Karpas-422 (cell line): ENCODE measurements around the gene WRAP53. TPM values are rescaled to one million over a fixed set of nuclear protein-coding genes. Genes with fewer than 3 reads are reported as not detected.

ENCODE experiments used
- DNase-seq: peaks from one replicate; pipeline ENCODE4 v3.0.0-alpha.2; 2015
- H2AFZ ChIP-seq: fragments of 200-600 bp; sonication (generic); 2 replicates; pipeline ENCODE4 v1.6.1; 2014; ENCODE audit warnings: antibody characterized with exemption, low read length, mixed read lengths
- H3K27ac ChIP-seq: fragments of 200-600 bp; sonication (generic); 2 replicates; pipeline ENCODE4 v1.5.1; 2014; ENCODE audit warnings: mild to moderate bottlenecking, low read length, moderate library complexity
- H3K27me3 ChIP-seq: fragments of 200-600 bp; sonication (generic); 2 replicates; pipeline ENCODE4 v1.6.1; 2014; ENCODE audit warnings: low read length, mixed read lengths
- H3K36me3 ChIP-seq: fragments of 200-600 bp; sonication (generic); 2 replicates; pipeline ENCODE4 v1.6.1; 2014; ENCODE audit warnings: low read length, mixed read lengths; ENCODE audit not compliant: insufficient read depth
- H3K4me1 ChIP-seq: fragments of 200-600 bp; sonication (generic); 2 replicates; pipeline ENCODE4 v1.6.1; 2014; ENCODE audit warnings: mild to moderate bottlenecking, low read length, mixed read lengths
- H3K4me2 ChIP-seq: fragments of 200-600 bp; sonication (generic); 2 replicates; pipeline ENCODE4 v1.6.1; 2014; ENCODE audit warnings: low read length, low read depth, mild to moderate bottlenecking; ENCODE audit not compliant: poor library complexity, severe bottlenecking
- H3K4me3 ChIP-seq: fragments of 200-600 bp; sonication (generic); 2 replicates; pipeline ENCODE4 v1.5.1; 2014; ENCODE audit warnings: mild to moderate bottlenecking, antibody characterized with exemption, low read length, mixed read lengths
- H3K79me2 ChIP-seq: fragments of 200-600 bp; sonication (generic); 2 replicates; pipeline ENCODE4 v1.6.1; 2014; ENCODE audit warnings: mild to moderate bottlenecking, low read length, mixed read lengths
- H3K9ac ChIP-seq: fragments of 200-600 bp; sonication (generic); 2 replicates; pipeline ENCODE4 v1.6.0; 2014; ENCODE audit warnings: low read length
- H3K9me2 ChIP-seq: fragments of 200-600 bp; sonication (generic), shearing (Covaris generic); replicated peaks from 2 replicates; pipeline ENCODE4 v1.6.0; 2014; ENCODE audit warnings: mild to moderate bottlenecking, low read length, moderate library complexity; ENCODE audit not compliant: insufficient read depth
- H3K9me3 ChIP-seq: fragments of 300-700, 200-600 bp; sonication (generic); 2 replicates; pipeline ENCODE4 v1.6.1; 2014; ENCODE audit warnings: low read length, mixed read lengths
- H4K20me1 ChIP-seq: fragments of 200-600 bp; sonication (generic); 2 replicates; pipeline ENCODE4 v1.6.1; 2014; ENCODE audit warnings: mild to moderate bottlenecking, antibody characterized with exemption, low read length, low read depth; ENCODE audit not compliant: insufficient read depth
- total RNA-seq: library from RNA; depleted of rRNA; stranded (reverse); fragments of >200 nt; shearing (Covaris generic); gene quantifications from 2 replicates; pipeline ENCODE4 v1.2.3, GENCODE V29; 2014; ENCODE audit warnings: low replicate concordance

Gene WRAP53
- total RNA-seq, 1 experiment from 2014 or later, result 10.4 TPM

DNA sequence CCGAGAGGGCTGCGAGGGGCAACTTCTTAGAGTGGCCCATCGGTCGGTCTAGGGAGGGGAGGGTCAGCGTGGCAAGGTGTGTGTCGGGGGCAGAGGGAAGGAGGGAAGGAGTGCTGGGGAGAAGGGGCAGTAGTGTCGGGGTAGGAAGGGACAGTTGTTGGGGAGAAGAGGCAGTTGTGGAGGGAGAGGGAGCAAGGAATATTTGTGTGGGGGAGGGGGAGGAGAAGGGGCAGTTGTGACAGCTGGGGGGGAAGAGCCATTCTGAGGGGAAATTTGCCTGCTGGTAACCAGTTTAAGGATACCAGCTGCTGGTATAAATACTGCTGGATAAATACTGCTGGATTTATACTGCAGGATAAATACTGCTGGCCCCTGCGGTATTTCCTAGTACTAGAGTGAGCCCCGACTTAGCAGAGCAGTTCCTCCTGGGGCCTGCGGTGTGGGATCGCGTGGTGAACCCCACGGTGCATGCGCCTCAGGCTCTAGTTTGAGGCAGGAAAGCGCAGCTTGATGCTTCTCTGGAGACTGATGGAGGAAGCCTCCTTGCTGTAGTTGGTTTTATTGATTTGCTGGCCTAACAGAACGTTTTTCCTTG lies 29.6 kb downstream of the WRAP53 start:
- H3K27me3 ChIP-seq, result no peaks in the 10 kb centered on the region
- H3K4me2 ChIP-seq, result peak overlapping the region; percentile 86
- peak overlapping the region; percentile 68 for H3K4me3 ChIP-seq
- H2AFZ ChIP-seq, result no peak overlapping the region
- H3K27ac ChIP-seq, result no peak overlapping the region
- no peaks in the 10 kb centered on the region for H3K36me3 ChIP-seq
- peak overlapping the region; percentile 64 for H3K9ac ChIP-seq
- H3K79me2 ChIP-seq, result no peaks in the 10 kb centered on the region
- no peaks in the 10 kb centered on the region for H3K9me2 ChIP-seq
- H3K9me3 ChIP-seq, result no peaks in the 10 kb centered on the region
- DNase-seq, result no peak
- peaks cover 17% of the 10 kb centered on the region for H3K4me1 ChIP-seq
- H4K20me1 ChIP-seq, result no peaks in the 10 kb centered on the region

DNA sequence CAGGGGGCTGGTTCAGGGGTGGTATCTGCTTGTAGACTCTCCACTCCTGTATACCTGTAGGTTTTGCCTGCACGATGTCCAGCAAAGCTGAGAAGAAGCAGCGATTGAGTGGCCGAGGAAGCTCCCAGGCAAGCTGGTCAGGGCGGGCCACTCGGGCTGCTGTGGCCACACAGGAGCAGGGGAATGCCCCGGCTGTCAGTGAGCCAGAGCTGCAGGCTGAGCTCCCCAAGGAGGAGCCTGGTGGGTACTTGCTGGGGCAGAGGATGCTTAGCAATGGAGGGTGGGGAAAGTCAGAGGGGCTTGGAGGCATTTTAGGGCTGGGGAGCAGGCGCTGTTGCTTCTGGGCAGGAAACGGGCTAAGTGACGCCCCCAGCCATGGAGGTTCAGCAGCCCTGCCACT lies 31.4 kb downstream of the WRAP53 start:
- H3K9me3 ChIP-seq, result no peaks in the 10 kb centered on the region
- no peaks in the 10 kb centered on the region for H3K9me2 ChIP-seq
- DNase-seq, result no peak
- no peak overlapping the region for H3K4me2 ChIP-seq
- H3K27me3 ChIP-seq, result no peaks in the 10 kb centered on the region
- no peaks in the 10 kb centered on the region for H4K20me1 ChIP-seq
- no peaks in the 10 kb centered on the region for H3K36me3 ChIP-seq
- no peaks in the 10 kb centered on the region for H3K79me2 ChIP-seq
- no peak overlapping the region for H2AFZ ChIP-seq
- H3K9ac ChIP-seq, result no peak overlapping the region
- no peak overlapping the region for H3K4me3 ChIP-seq
- H3K27ac ChIP-seq, result no peak overlapping the region
- peaks cover 17% of the 10 kb centered on the region for H3K4me1 ChIP-seq

DNA sequence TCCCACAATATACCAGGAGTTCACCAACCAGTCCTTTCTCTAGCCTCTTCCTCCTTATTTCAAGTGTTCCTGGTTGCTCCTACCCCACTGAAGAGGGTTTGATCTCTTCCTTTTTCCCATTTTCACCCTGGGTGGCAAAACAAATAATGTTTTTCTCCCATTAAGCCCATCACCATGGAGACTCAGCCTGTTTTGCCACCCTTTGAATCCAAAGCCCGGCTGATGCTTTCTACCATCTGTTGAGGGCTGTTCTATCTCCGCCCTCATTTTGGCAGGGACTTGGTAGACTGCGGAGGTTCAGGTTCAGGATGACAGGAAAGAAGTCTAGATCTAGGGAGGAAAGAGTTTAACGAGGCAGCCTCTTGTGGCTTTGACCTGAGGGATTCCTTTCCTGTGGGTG lies 31.8 kb downstream of the WRAP53 start:
- no peak for DNase-seq
- Histone ChIP-seq H3K4me1 (peaks cover 17% of the 10 kb centered on the region), H3K36me3 (no peaks in the 10 kb centered on the region), H3K79me2 (no peaks in the 10 kb centered on the region), H2AFZ (no peak overlapping the region), H4K20me1 (no peaks in the 10 kb centered on the region), H3K9me2 (no peaks in the 10 kb centered on the region), H3K4me3 (no peak overlapping the region), H3K9me3 (no peaks in the 10 kb centered on the region), H3K27me3 (no peaks in the 10 kb centered on the region), H3K9ac (no peak overlapping the region), H3K4me2 (no peak overlapping the region), H3K27ac (no peak overlapping the region)

DNA sequence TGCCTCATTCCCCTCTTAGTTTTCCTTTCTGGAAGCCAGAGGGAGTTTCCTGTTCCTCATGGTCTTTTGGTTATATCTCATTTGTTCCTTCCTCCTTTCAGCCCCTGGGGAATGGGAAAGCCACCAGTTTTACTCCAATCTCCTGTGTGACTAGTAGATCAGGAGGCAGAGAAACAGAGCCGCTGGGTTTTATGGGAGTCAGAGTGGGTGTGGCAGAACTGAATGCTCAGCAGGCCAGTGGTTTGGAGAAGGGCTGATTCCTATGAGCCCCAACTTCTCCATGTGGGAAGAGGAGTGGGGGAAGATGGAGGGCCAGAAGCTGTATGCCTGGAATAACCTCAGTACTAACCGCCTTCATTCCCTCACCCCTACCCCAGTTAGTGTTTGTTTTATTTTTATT lies 33.3 kb downstream of the WRAP53 start:
- Histone ChIP-seq H3K79me2 (no peaks in the 10 kb centered on the region), H3K9me2 (no peaks in the 10 kb centered on the region), H3K4me1 (peaks cover 14% of the 10 kb centered on the region), H3K27me3 (no peaks in the 10 kb centered on the region), H2AFZ (no peak overlapping the region), H3K4me3 (no peak overlapping the region), H3K4me2 (no peak overlapping the region), H3K9me3 (no peaks in the 10 kb centered on the region), H3K9ac (no peak overlapping the region), H3K36me3 (no peaks in the 10 kb centered on the region), H4K20me1 (no peaks in the 10 kb centered on the region), H3K27ac (no peak overlapping the region)
- DNase-seq, result no peak

DNA sequence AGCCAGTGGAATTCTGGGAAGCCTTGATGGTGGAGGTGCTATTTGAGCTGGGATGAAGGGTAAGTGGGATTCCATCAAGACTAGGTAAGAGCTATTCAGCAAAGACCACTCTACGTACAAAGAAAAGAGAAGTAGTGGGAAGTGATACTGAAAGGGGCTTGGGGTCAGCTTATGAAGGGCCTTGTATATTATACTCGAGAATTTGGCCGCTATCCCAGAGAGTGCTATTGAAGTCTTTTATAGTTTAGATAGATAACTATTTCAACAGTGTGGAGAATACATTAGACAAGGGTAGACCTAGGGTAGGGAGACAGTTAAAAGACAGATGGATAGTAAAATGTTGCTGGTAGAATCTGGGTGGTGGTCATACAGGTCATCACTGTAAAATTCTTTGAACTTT lies 39.6 kb downstream of the WRAP53 start:
- Histone ChIP-seq H3K9me3 (no peaks in the 10 kb centered on the region), H3K4me2 (no peak overlapping the region), H3K4me1 (peaks cover 10% of the 10 kb centered on the region), H3K79me2 (no peaks in the 10 kb centered on the region), H2AFZ (no peak overlapping the region), H3K4me3 (no peak overlapping the region), H4K20me1 (no peaks in the 10 kb centered on the region), H3K36me3 (no peaks in the 10 kb centered on the region), H3K27me3 (no peaks in the 10 kb centered on the region), H3K9me2 (no peaks in the 10 kb centered on the region), H3K27ac (no peak overlapping the region), H3K9ac (no peak overlapping the region)
- DNase-seq, result no peak

DNA sequence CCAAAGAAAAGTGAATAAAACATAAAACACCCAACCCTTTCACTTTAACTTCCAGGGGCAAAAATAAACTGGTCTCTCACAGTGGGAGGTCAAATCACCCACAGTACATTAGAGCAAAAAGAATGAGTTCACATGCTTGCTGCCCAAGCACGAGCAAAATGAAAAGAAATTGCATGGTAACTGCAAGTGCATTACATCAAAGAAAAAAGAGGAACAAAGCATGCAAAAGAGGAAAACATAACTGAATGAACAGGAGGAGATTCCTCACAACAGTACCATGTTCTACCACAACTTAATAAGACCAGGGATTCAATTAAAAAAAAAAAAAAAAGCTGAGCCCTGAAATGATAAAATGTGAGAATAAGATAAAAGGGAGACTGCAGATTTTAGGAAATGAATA lies 41.5 kb downstream of the WRAP53 start:
- Histone ChIP-seq H2AFZ (no peak overlapping the region), H3K36me3 (no peaks in the 10 kb centered on the region), H3K4me3 (no peak overlapping the region), H3K27me3 (no peaks in the 10 kb centered on the region), H3K4me1 (peaks cover 10% of the 10 kb centered on the region), H3K9me3 (no peaks in the 10 kb centered on the region), H3K79me2 (no peaks in the 10 kb centered on the region), H4K20me1 (no peaks in the 10 kb centered on the region), H3K9me2 (no peaks in the 10 kb centered on the region), H3K9ac (no peak overlapping the region), H3K27ac (no peak overlapping the region), H3K4me2 (peak overlapping the region; percentile 1)
- peak; percentile 53 for DNase-seq

DNA sequence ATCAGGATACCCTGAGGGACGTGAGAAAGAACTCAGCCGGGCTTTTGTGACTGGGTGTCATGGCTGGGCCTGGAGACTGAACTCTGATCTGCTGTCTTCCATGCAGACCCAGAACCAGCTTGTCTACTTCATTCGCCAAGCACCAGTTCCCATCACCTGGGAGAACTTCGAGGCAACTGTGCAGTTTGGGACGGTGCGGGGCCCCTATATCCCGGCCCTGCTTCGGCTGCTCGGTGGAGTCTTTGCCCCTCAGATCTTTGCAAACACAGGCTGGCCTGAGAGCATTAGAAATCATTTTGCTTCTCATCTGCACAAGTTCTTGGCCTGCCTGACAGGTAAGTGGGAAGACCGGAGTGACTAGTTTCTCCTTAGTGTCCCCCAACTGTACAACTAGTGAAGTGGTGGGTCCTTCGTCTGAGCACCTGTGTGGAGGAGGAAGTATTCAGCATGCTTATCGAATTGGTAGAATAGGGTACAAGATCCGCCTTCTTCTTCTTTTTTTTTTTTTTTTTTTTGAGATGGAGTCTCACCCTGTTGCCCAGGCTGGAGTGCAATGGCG lies 44.8 kb downstream of the WRAP53 start:
- H3K27me3 ChIP-seq, result no peaks in the 10 kb centered on the region
- H3K4me2 ChIP-seq, result no peak overlapping the region
- H3K4me3 ChIP-seq, result no peak overlapping the region
- no peak overlapping the region for H2AFZ ChIP-seq
- peaks cover 10% of the 10 kb centered on the region for H3K4me1 ChIP-seq
- no peak overlapping the region for H3K27ac ChIP-seq
- H4K20me1 ChIP-seq, result no peaks in the 10 kb centered on the region
- H3K79me2 ChIP-seq, result no peaks in the 10 kb centered on the region
- no peaks in the 10 kb centered on the region for H3K9me3 ChIP-seq
- no peaks in the 10 kb centered on the region for H3K9me2 ChIP-seq
- H3K9ac ChIP-seq, result no peak overlapping the region
- no peak for DNase-seq
- H3K36me3 ChIP-seq, result no peaks in the 10 kb centered on the region

DNA sequence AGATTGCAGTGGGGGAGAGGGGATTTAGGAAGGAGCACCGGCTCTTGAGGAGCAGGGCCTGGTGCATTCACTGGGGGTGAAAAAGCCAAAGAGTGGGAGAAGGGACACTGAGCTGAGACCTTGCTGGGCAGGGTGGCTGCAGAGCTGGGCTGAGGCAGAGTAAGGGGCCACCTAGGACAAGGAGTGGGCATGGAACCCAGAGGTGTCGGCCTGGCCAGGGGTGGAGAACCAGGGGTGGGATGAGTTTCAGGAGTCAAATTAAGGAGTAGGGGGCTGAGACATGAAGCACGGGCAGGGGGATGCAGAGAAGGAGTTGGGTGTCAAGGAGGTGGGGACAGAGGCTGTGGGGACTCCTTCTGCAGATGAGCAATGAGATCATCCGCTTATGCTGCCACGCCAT lies 49.3 kb downstream of the WRAP53 start:
- Histone ChIP-seq H3K4me1 (no peaks in the 10 kb centered on the region), H3K36me3 (no peaks in the 10 kb centered on the region), H3K27ac (no peak overlapping the region), H3K27me3 (no peaks in the 10 kb centered on the region), H4K20me1 (no peaks in the 10 kb centered on the region), H3K9me3 (no peaks in the 10 kb centered on the region), H3K9me2 (no peaks in the 10 kb centered on the region), H2AFZ (no peak overlapping the region), H3K4me3 (no peak overlapping the region), H3K9ac (no peak overlapping the region), H3K4me2 (no peak overlapping the region), H3K79me2 (no peaks in the 10 kb centered on the region)
- no peak for DNase-seq
